AG10803 (cell line): ENCODE data around the gene NDUFB1.

Source experiments
- DNase-seq: peaks from one replicate; pipeline ENCODE4 v3.0.0; 2010; ENCODE audit warnings: low read depth
- H3K4me3 ChIP-seq: 2 replicates; pipeline ENCODE4 v1.5.1; 2011; ENCODE audit warnings: mild to moderate bottlenecking, low read length, control low read depth
- TF ChIP-seq, protein P1 (sequence below): conservative IDR thresholded peaks from 2 replicates; pipeline ENCODE4 v1.5.1; 2011; ENCODE audit warnings: mild to moderate bottlenecking, low read length, control low read depth, inconsistent platforms

Gene NDUFB1

DNA sequence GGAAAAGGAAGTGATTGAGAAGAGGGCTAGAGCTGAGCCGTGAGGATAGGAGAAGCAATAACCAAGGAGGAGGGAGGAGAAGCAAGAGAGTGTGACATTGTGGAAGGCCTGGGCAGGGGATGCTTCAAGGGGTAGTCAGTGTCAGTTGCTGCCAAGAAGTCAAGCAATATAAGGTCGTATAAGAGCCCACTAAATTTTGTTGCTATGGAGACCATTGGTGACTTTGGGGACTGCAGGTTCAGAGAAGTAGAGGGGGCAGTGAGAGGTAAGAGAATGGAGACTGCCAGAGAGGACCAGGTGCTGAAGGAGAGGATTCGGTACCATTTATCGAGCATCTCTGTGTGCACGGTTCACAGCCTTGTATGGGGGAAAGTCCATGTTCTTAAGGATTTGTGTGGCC lies 12.0 kb downstream of the NDUFB1 start:
- DNase-seq = no peak
- TF ChIP-seq, protein P1, sequence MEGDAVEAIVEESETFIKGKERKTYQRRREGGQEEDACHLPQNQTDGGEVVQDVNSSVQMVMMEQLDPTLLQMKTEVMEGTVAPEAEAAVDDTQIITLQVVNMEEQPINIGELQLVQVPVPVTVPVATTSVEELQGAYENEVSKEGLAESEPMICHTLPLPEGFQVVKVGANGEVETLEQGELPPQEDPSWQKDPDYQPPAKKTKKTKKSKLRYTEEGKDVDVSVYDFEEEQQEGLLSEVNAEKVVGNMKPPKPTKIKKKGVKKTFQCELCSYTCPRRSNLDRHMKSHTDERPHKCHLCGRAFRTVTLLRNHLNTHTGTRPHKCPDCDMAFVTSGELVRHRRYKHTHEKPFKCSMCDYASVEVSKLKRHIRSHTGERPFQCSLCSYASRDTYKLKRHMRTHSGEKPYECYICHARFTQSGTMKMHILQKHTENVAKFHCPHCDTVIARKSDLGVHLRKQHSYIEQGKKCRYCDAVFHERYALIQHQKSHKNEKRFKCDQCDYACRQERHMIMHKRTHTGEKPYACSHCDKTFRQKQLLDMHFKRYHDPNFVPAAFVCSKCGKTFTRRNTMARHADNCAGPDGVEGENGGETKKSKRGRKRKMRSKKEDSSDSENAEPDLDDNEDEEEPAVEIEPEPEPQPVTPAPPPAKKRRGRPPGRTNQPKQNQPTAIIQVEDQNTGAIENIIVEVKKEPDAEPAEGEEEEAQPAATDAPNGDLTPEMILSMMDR = no peak
- no peak overlapping the region for H3K4me3 ChIP-seq

DNA sequence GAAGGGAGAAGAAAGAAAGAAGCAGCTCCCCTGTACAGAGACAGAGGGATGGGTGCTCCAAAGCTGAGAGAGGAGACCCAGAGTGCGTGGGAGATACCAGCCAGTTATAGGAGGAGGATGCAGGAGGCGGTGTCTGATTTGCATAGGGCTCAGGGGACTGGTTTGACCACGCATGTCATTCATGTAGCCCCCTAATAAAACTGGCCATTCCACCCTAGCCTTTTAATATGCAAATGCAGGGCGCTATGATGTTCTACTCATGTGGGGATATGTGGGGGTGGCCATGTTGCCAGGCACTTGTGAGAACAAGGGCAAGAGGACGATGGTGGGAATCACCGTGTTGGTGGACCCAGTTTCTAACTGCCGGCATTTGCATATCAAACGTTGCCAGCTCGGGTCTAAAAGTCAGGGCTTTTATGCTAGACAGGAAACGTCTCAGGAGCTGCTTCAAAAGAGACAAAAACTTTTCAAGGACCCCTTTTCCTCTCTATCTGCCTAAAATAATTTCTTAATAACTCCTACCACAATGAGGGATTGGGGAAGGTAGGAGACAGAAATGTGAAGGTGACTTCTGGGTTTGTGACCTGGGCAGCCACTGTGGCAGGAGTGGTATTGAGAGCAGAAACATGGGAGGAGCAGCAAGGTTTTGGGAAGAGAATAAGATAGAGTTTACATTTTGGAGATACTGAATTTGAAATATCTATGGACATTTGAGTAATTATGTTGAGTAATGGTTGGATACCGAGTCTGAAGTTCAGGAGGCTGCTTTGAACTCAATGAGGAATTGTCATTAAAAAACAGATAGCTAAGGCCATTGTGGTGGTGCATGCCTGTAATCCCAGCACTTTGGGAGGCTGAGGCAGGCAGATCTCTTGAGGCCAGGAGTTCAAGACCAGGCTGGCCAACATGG lies 12.9 kb downstream of the NDUFB1 start:
- no peak overlapping the region for H3K4me3 ChIP-seq
- TF ChIP-seq, protein P1 = no peak
- DNase-seq = no peak

DNA sequence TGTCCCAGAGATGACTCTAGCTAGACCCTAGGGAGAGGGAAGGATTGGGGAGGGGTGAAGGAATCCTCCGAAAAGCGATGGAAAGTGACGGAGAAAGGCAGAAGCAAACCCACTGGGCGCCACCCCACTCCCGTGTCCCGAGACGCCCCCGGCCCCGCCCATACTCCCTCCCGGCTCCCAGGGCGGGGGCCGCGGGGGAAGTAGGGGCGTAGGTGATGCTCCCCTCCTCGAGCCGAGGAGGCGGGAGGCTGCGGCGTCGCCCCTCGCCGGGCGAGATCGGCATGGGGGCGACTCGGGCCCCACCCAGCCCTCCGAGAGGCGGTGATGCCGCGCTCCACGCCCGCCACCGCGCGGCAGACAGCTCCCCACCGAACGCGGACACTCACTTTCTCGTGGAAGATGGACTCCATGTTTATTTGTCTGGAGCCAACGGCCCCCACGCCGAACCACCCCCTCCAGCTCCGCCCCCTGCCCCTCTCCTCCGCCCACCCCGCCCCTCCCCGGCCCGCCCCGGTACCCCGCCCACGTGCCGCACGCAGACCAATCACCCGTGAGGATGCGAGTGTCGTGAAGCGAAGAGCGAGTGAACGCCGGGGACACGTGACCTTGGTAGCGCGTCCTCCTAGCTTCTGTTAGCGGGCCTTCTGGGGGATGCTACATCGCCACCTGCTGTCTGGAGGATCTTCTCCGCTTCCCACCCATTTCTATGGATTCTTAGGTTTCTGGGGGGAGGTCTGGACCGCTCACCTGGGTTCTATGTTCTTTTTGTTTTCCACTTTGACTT lies 15.2 kb downstream of the NDUFB1 start, which contains the start of gene ATXN3:
ATXN3 (minus strand) TSS at position 440 of the 784 bp plus-strand sequence; CDS start at position 410, 30 bp downstream.
- TF ChIP-seq, protein P1 = peak; percentile 89
- peak within 1 kb of the TSS; percentile 91 for H3K4me3 ChIP-seq
- DNase-seq = peak; percentile 99

DNA sequence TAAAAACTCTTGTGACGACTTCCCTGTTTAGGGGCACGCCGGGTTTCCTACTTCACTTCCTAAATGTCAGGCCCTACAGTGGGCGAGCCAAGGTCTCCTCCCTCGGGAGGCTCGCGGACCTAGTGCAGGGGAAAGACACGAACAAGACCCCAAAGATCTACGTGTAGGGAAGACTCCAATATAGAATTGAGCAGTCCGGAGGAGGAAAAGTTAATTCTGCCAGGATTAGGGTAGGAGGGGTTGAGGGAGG lies 15.7 kb downstream of the NDUFB1 start:
- TF ChIP-seq, protein P1 = no peak
- peak overlapping the region; percentile 91 for H3K4me3 ChIP-seq
- peak; percentile 58 for DNase-seq

DNA sequence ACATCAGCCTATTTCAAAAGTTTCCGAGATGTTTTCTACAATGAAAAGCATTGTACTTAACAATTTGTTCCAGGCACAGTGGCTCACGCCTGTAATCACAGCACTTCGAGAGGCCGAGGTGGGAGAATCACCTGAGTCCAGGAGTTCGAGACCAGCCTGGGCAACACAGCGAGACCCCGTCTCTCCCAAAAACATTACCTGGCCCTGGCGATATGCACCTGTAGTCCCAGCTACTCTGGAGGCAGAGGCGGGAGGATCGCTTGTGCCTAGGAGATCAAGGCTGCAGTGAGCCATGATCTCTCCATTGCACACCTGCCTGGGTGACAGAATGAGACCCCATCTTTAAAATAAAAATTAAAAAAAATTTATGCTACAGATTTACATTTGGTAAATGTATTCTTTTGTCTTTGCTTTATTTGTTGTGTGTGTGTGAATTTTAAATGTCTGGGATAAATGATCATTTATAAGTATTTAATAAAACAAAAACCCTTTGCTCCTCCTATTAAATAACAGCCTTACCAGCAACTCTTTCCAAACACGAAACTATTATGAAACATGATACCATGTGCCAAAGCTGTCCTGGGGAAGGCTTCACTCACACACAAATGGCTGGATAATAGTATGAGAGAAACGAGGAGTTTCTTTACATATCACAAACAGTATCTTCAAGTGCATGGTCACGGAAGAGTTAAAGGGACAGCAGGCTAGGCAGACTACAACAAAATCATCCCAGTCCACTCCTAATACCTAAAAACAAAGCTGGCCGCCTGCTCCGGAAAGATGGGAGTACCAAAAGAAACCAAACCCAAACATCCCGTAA lies 16.2 kb downstream of the NDUFB1 start:
- TF ChIP-seq, protein P1 = no peak
- no peak for DNase-seq
- peak overlapping the region; percentile 91 for H3K4me3 ChIP-seq

DNA sequence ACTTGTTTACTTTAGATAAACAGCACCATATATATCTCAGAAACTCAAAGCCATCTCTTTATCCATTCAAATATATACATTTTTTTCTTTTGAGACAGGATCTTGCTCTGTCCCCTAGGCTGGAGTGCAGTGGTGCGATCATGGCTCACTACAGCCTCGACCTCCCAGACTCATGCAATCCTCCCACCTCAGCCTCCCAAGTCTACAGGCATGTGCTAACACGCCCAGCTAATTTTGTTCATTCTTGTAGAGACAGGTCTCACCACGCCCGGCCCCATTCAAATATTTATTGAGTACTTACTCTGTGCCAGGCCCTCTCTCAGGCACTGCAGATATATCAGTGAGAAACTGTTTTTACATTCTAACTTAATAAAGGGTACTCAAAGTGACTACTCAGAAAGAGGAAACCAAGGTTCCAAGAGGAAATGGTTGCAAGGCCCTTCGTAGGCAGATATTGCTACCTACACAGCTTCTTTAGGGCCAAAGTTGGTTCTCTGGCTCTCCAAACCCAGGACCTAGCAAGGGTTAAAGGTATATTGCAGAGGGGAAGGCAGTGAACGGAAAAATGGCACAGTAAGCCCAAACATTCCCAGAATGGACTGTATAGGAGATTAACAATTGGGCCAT lies 18.0 kb downstream of the NDUFB1 start:
- TF ChIP-seq, protein P1 = no peak
- no peak for DNase-seq
- no peak overlapping the region for H3K4me3 ChIP-seq
